HG02870 (cell line): Measurements from ENCODE around the gene CLSTN2.
"Not testable (repeated sequence)": the region's sequence is repeated elsewhere in the genome, so short reads cannot be mapped to it uniquely, and the experiment has no call there.

Experiments
- ATAC-seq: cut with Tn5 transposase; IDR thresholded peaks from one replicate; pipeline ENCODE4 v1.9.1; 2021; ENCODE audit warnings: mild to moderate bottlenecking, moderate library complexity; ENCODE audit not compliant: unreplicated experiment

CLSTN2 gene

GRCh38 chr3:140397847-140398246, 462.9 kb downstream of the CLSTN2 start:
- ATAC-seq: no peak

GRCh38 chr3:140398387-140398786, 463.4 kb downstream of the CLSTN2 start:
- ATAC-seq: no peak

GRCh38 chr3:140399871-140400270, 464.9 kb downstream of the CLSTN2 start:
- no peak for ATAC-seq

- no peak for ATAC-seq
Measured at GRCh38 chr3:140403079-140403478, 468.1 kb downstream of the CLSTN2 start.

- ATAC-seq: no peak
Measured at GRCh38 chr3:140403608-140404007, 468.6 kb downstream of the CLSTN2 start.

GRCh38 chr3:140406655-140407054, 471.7 kb downstream of the CLSTN2 start:
- ATAC-seq: no peak

- no peak for ATAC-seq
Measured at GRCh38 chr3:140408252-140408651, 473.3 kb downstream of the CLSTN2 start.

- no peak for ATAC-seq
Measured at GRCh38 chr3:140416666-140417065, 481.7 kb downstream of the CLSTN2 start.

GRCh38 chr3:140420621-140421357, 485.8 kb downstream of the CLSTN2 start:
- no peak for ATAC-seq

- ATAC-seq: no peak
Measured at GRCh38 chr3:140421884-140422283, 486.9 kb downstream of the CLSTN2 start.

- no peak for ATAC-seq
Measured at GRCh38 chr3:140423146-140423545, 488.2 kb downstream of the CLSTN2 start.

GRCh38 chr3:140423574-140423973, 488.6 kb downstream of the CLSTN2 start:
- not testable (repeated sequence) for ATAC-seq

- no peak for ATAC-seq
Measured at GRCh38 chr3:140424211-140424610, 489.2 kb downstream of the CLSTN2 start.

- no peak for ATAC-seq
Measured at GRCh38 chr3:140424726-140425125, 489.7 kb downstream of the CLSTN2 start.

- no peak for ATAC-seq
Measured at GRCh38 chr3:140427786-140428185, 492.8 kb downstream of the CLSTN2 start.

- ATAC-seq: no peak
Measured at GRCh38 chr3:140428380-140428779, 493.4 kb downstream of the CLSTN2 start.

- no peak for ATAC-seq
Measured at GRCh38 chr3:140429791-140430190, 494.8 kb downstream of the CLSTN2 start.

- ATAC-seq: no peak
Measured at GRCh38 chr3:140430494-140430893, 495.5 kb downstream of the CLSTN2 start.

GRCh38 chr3:140432229-140432669, 497.3 kb downstream of the CLSTN2 start:
- ATAC-seq: no peak

GRCh38 chr3:140433431-140433830, 498.4 kb downstream of the CLSTN2 start:
- ATAC-seq: no peak

- ATAC-seq: no peak
Measured at GRCh38 chr3:140434261-140434905, 499.4 kb downstream of the CLSTN2 start.

GRCh38 chr3:140436421-140436820, 501.4 kb downstream of the CLSTN2 start:
- ATAC-seq: no peak
